IMR-90 (cell line): ENCODE measurements around the gene MCF2L. TPM values are rescaled to one million over a fixed set of nuclear protein-coding genes. Genes with fewer than 3 reads are reported as not detected.

Experiments used
- ATAC-seq: fragments of 200-7000 bp; cut with Tn5 transposase; 2 replicates; pipeline ENCODE4 v1.9.1; 2020; ENCODE audit warnings: low read depth, mild to moderate bottlenecking, moderate library complexity
- BruUV-seq: library from RNA; stranded (reverse); fragments of 400-500 nt; replicated peaks from 2 replicates; lab custom pipeline; 2021; lab: Mats Ljungman, UMichigan
- CTCF ChIA-PET: fragments of 300-600 bp; formaldehyde crosslinking; extraction: SDS; loops from one replicate; lab custom pipeline; 2021; ENCODE audit warnings: antibody characterized with exemption; lab: Yijun Ruan, JAX
- POLR2A ChIA-PET: fragments of 300-600 bp; sonication (Branson Sonifier 250); formaldehyde crosslinking; loops from one replicate; lab custom pipeline; 2022; ENCODE audit warnings: antibody characterized with exemption; ENCODE audit not compliant: unreplicated experiment; lab: Charles Lee
- DNase-seq: peaks from one replicate; pipeline ENCODE4 v3.0.0; 2013
- H2AFZ ChIP-seq: replicated peaks from 2 replicates; pipeline ENCODE3; 2013; ENCODE audit warnings: low read length, mild to moderate bottlenecking; ENCODE audit not compliant: poor library complexity
- H2AK5ac ChIP-seq: 2 replicates; pipeline ENCODE4 v1.6.1; 2013; ENCODE audit warnings: low read depth, low read length, inconsistent platforms
- H2AK9ac ChIP-seq: replicated peaks from 2 replicates; pipeline ENCODE3; 2013; ENCODE audit warnings: mild to moderate bottlenecking, low read depth, low read length, moderate library complexity; ENCODE audit not compliant: poor library complexity
- H2BK120ac ChIP-seq: 2 replicates; pipeline ENCODE4 v1.6.1; 2013; ENCODE audit warnings: low read depth, low read length, inconsistent platforms
- H2BK15ac ChIP-seq: 3 replicates; pipeline ENCODE4 v1.6.1; 2013; ENCODE audit warnings: low read depth, low read length, inconsistent platforms
- H2BK20ac ChIP-seq: 2 replicates; pipeline ENCODE4 v1.6.1; 2013; ENCODE audit warnings: low read depth, mild to moderate bottlenecking, inconsistent platforms, low read length, moderate library complexity
- H2BK5ac ChIP-seq: 2 replicates; pipeline ENCODE4 v1.6.1; 2013; ENCODE audit warnings: mild to moderate bottlenecking, low read depth, low read length, inconsistent platforms; ENCODE audit not compliant: poor library complexity, severe bottlenecking
- H3K14ac ChIP-seq: replicated peaks from 2 replicates; pipeline ENCODE4 v1.6.1; 2013; ENCODE audit warnings: low read depth, low read length, inconsistent platforms
- H3K18ac ChIP-seq: 2 replicates; pipeline ENCODE4 v1.6.1; 2013; ENCODE audit warnings: low read depth, low read length, control low read depth
- H3K23ac ChIP-seq: 2 replicates; pipeline ENCODE4 v1.6.1; 2013; ENCODE audit warnings: low read depth, low read length, inconsistent platforms
- H3K27ac ChIP-seq: 2 replicates; pipeline ENCODE4 v1.5.1; 2013; ENCODE audit warnings: mild to moderate bottlenecking, control low read depth, low read length; ENCODE audit not compliant: insufficient read depth
- H3K27me3 ChIP-seq: 2 replicates; pipeline ENCODE4 v1.6.1; 2013; ENCODE audit warnings: low read length; ENCODE audit not compliant: control insufficient read depth, insufficient read depth
- H3K36me3 ChIP-seq: 2 replicates; pipeline ENCODE4 v1.6.1; 2013; ENCODE audit warnings: low read length, mixed read lengths; ENCODE audit not compliant: control insufficient read depth, insufficient read depth
- H3K4ac ChIP-seq: 2 replicates; pipeline ENCODE4 v1.6.1; 2013; ENCODE audit warnings: low read depth, low read length, inconsistent platforms
- H3K4me1 ChIP-seq: 2 replicates; pipeline ENCODE4 v1.6.1; 2013; ENCODE audit warnings: low read length, mixed read lengths; ENCODE audit not compliant: control insufficient read depth, insufficient read depth
- H3K4me2 ChIP-seq: 2 replicates; pipeline ENCODE4 v1.6.1; 2013; ENCODE audit warnings: low read depth, mild to moderate bottlenecking, control low read depth, low read length, moderate library complexity
- H3K4me3 ChIP-seq: 2 replicates; pipeline ENCODE4 v1.5.1; 2013; ENCODE audit warnings: low read depth, mild to moderate bottlenecking, control low read depth, low read length, moderate library complexity; ENCODE audit not compliant: insufficient read depth
- H3K56ac ChIP-seq: 2 replicates; pipeline ENCODE4 v1.6.1; 2013; ENCODE audit warnings: low read length, inconsistent platforms; ENCODE audit not compliant: insufficient read depth; ENCODE audit errors: extremely low read depth
- H3K79me1 ChIP-seq, 2 experiments: 2 replicates each; pipeline ENCODE4 v1.6.1; 2013; ENCODE audit warnings: low read length in 2 of 2, inconsistent platforms in 1 of 2, low read depth in 1 of 2
- H3K9ac ChIP-seq: 2 replicates; pipeline ENCODE4 v1.6.1; 2013; ENCODE audit warnings: low read depth, low read length, control low read depth
- H3K9me1 ChIP-seq: 2 replicates; pipeline ENCODE4 v1.6.1; 2013; ENCODE audit warnings: low read length, inconsistent platforms; ENCODE audit not compliant: insufficient read depth
- H3K9me3 ChIP-seq: 2 replicates; pipeline ENCODE4 v1.6.1; 2013; ENCODE audit warnings: low read length; ENCODE audit not compliant: control insufficient read depth, insufficient read depth
- H4K20me1 ChIP-seq: 2 replicates; pipeline ENCODE4 v1.6.1; 2013; ENCODE audit warnings: low read length, inconsistent platforms; ENCODE audit not compliant: insufficient read depth
- H4K5ac ChIP-seq: 2 replicates; pipeline ENCODE4 v1.6.1; 2013; ENCODE audit warnings: mild to moderate bottlenecking, low read depth, low read length, control low read depth
- H4K8ac ChIP-seq, 2 experiments: 2 replicates each; pipeline ENCODE4 v1.6.1; 2013; ENCODE audit warnings: low read depth in 2 of 2, low read length in 2 of 2, control low read depth in 1 of 2, inconsistent platforms in 1 of 2
- H4K91ac ChIP-seq: 2 replicates; pipeline ENCODE4 v1.6.1; 2013; ENCODE audit warnings: low read depth, low read length, inconsistent platforms; ENCODE audit not compliant: insufficient read depth
- BHLHE40 ChIP-seq: fragments of 150-350 bp; IDR thresholded peaks from 2 replicates; pipeline ENCODE4 v1.6.1; 2016; ENCODE audit warnings: mild to moderate bottlenecking, low read depth, low read length
- CEBPB ChIP-seq: IDR thresholded peaks from 2 replicates; pipeline ENCODE4 v1.6.1; 2012; ENCODE audit warnings: low read depth, low read length, improper control_type of control experiment
- CHD1 ChIP-seq: IDR thresholded peaks from 2 replicates; pipeline ENCODE4 v1.6.1; 2012; ENCODE audit warnings: low read depth, low read length, improper control_type of control experiment
- FOS ChIP-seq: fragments of 150-350 bp; IDR thresholded peaks from 2 replicates; pipeline ENCODE4 v1.6.1; 2016; ENCODE audit warnings: low read depth, low read length
- MAFK ChIP-seq: IDR thresholded peaks from 2 replicates; pipeline ENCODE4 v1.6.1; 2012; ENCODE audit warnings: low read depth, low read length, improper control_type of control experiment
- MAZ ChIP-seq: IDR thresholded peaks from 2 replicates; pipeline ENCODE4 v1.6.1; 2012; ENCODE audit warnings: low read depth, mild to moderate bottlenecking, low read length, improper control_type of control experiment, moderate library complexity, borderline replicate concordance
- MXI1 ChIP-seq: IDR thresholded peaks from 2 replicates; pipeline ENCODE4 v1.6.1; 2012; ENCODE audit warnings: low read depth, mild to moderate bottlenecking, low read length, moderate library complexity, borderline replicate concordance
- NFE2L2 ChIP-seq: fragments of 150-350 bp; IDR thresholded peaks from 2 replicates; pipeline ENCODE4 v1.6.1; 2016; ENCODE audit warnings: low read depth, mild to moderate bottlenecking, low read length
- POLR2A ChIP-seq: IDR thresholded peaks from 2 replicates; pipeline ENCODE4 v1.6.1; 2012; ENCODE audit warnings: mild to moderate bottlenecking, low read depth, low read length
- RAD21 ChIP-seq: IDR thresholded peaks from 2 replicates; pipeline ENCODE4 v1.6.1; 2012; ENCODE audit warnings: low read length, improper control_type of control experiment
- RCOR1 ChIP-seq: IDR thresholded peaks from 2 replicates; pipeline ENCODE4 v1.6.1; 2012; ENCODE audit warnings: mild to moderate bottlenecking, low read length, improper control_type of control experiment; ENCODE audit not compliant: insufficient replicate concordance
- RFX5 ChIP-seq: IDR thresholded peaks from 2 replicates; pipeline ENCODE4 v1.8.0; 2012; ENCODE audit warnings: low read depth, mild to moderate bottlenecking, low read length, moderate library complexity
- SMC3 ChIP-seq: fragments of 150-350 bp; IDR thresholded peaks from 2 replicates; pipeline ENCODE4 v1.6.1; 2016; ENCODE audit warnings: low read depth, mild to moderate bottlenecking, antibody characterized with exemption, low read length, moderate library complexity
- WGBS, 2 experiments: methylation state at CpG; one replicate each; pipeline versions ENCODE4 v1.1.5 to v1.1.7; 2013; ENCODE audit warnings: missing lambda C conversion rate in 2 of 2; ENCODE audit not compliant: insufficient read length in 1 of 2; ENCODE audit errors: extremely low coverage in 2 of 2; 5-methylcytosine and 5-hydroxymethylcytosine counted together
- dilution Hi-C: fragments of 300-500 bp; cut with HindIII; formaldehyde crosslinking; loops from one replicate; pipeline ENCODE4 v1.14.3; 2018; ENCODE audit warnings: low sequenced_read_pairs; ENCODE audit not compliant: unreplicated experiment
- in situ Hi-C: fragments of 300-500 bp; cut with MboI; formaldehyde crosslinking; loops from 3 replicates; pipeline ENCODE4 v1.14.3; 2019; ENCODE audit warnings: low sequenced_read_pairs, inconsistent platforms, mixed read lengths
- intact Hi-C: fragments of 100-400 bp; cut with micrococcal nuclease; formaldehyde crosslinking; loops from 2 replicates; pipeline ENCODE4 v1.10.0; 2022
- polyA plus RNA-seq, 3 experiments: library from polyadenylated mRNA; depleted of rRNA; stranded (reverse); fragments of >200 nt; gene quantifications; 2 replicates each; pipeline ENCODE4 v1.2.3, GENCODE V29; 2012; ENCODE audit warnings: low replicate concordance in 1 of 3
- total RNA-seq: library from RNA; depleted of rRNA; stranded (reverse); fragments of >200 nt; gene quantifications from 2 replicates; pipeline ENCODE4 v1.2.3, GENCODE V29; 2012
- TF ChIP-seq, protein P1 (sequence below): conservative IDR thresholded peaks from 2 replicates; pipeline ENCODE4 v1.5.1; 2012; ENCODE audit warnings: mild to moderate bottlenecking, low read depth, low read length, improper control_type of control experiment
- TF ChIP-seq, protein P2 (sequence below): fragments of 150-350 bp; IDR thresholded peaks from 2 replicates; pipeline ENCODE4 v1.6.1; 2017; ENCODE audit warnings: mild to moderate bottlenecking, antibody characterized with exemption, low read length, low read depth
- TF ChIP-seq, protein P3 (sequence below): fragments of 150-350 bp; IDR thresholded peaks from 2 replicates; pipeline ENCODE4 v1.6.1; 2016; ENCODE audit warnings: low read depth, mild to moderate bottlenecking, low read length, moderate library complexity, borderline replicate concordance

MCF2L gene
- total and polyA plus RNA-seq, 2 of the 4 experiments (the other 2 are of a cell fraction) = 0.18 TPM; not detected in 1

DNA sequence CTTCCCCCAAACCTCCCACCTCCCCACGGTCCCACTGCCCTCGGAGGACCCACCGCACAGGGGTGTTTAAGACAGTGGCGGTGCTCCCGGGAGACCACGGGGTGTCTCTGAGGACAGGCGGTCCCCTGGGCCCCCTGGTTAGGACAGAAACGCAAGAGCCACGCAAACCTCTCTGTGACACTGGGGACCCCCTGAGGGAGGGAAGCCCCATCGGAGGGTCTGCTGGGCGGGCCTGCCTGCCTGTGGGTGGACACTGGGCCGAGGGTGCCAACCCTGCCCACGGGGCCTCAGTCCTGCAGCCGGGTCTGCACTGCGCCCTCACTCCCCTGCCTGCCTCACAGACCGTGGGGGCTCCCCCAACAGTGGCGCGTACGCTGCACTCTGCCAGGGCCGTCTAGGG, 17.5 kb downstream of the MCF2L start:
- Histone ChIP-seq H3K4me1 (no peaks in the 10 kb centered on the region), H2AK5ac (no peak overlapping the region), H3K9me1 (no peaks in the 10 kb centered on the region), H2BK15ac (no peak overlapping the region), H2BK20ac (no peak overlapping the region), H2AFZ (no peak overlapping the region), H3K4me3 (no peak overlapping the region), H3K36me3 (no peaks in the 10 kb centered on the region), H4K8ac (no peak overlapping the region), H3K27me3 (peaks cover 66% of the 10 kb centered on the region), H4K20me1 (no peaks in the 10 kb centered on the region), H4K91ac (no peak overlapping the region), H4K5ac (no peak overlapping the region), H3K18ac (no peak overlapping the region), H3K27ac (no peak overlapping the region), H2BK5ac (no peak overlapping the region), H3K9ac (no peak overlapping the region), H3K4ac (no peak overlapping the region), H3K14ac (no peak overlapping the region), H2AK9ac (no peak overlapping the region), H3K9me3 (no peaks in the 10 kb centered on the region; the same call in 1 of the 2 replicates), H3K79me1 (no peaks in the 10 kb centered on the region), H3K56ac (no peak overlapping the region), H3K23ac (no peak overlapping the region), H3K4me2 (no peak overlapping the region), H2BK120ac (no peak overlapping the region)
- WGBS, 2 experiments = 54% methylated on average over 12 of the region's 20 CpGs; no CpG with 5 or more reads in 1 of the 2 experiments
- intact Hi-C loops = no loop called here
- dilution Hi-C loops = no loop called here
- POLR2A ChIA-PET = no interaction called here
- ATAC-seq = no peak
- TF ChIP-seq FOS (no peak), RAD21 (no peak), BHLHE40 (no peak), CEBPB (no peak), NFE2L2 (no peak), MXI1 (no peak), MAFK (no peak), MAZ (no peak), RCOR1 (no peak), POLR2A (no peak), SMC3 (no peak), RFX5 (no peak), CHD1 (no peak)
- TF ChIP-seq, protein P1, sequence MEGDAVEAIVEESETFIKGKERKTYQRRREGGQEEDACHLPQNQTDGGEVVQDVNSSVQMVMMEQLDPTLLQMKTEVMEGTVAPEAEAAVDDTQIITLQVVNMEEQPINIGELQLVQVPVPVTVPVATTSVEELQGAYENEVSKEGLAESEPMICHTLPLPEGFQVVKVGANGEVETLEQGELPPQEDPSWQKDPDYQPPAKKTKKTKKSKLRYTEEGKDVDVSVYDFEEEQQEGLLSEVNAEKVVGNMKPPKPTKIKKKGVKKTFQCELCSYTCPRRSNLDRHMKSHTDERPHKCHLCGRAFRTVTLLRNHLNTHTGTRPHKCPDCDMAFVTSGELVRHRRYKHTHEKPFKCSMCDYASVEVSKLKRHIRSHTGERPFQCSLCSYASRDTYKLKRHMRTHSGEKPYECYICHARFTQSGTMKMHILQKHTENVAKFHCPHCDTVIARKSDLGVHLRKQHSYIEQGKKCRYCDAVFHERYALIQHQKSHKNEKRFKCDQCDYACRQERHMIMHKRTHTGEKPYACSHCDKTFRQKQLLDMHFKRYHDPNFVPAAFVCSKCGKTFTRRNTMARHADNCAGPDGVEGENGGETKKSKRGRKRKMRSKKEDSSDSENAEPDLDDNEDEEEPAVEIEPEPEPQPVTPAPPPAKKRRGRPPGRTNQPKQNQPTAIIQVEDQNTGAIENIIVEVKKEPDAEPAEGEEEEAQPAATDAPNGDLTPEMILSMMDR = no peak
- TF ChIP-seq, protein P2, sequence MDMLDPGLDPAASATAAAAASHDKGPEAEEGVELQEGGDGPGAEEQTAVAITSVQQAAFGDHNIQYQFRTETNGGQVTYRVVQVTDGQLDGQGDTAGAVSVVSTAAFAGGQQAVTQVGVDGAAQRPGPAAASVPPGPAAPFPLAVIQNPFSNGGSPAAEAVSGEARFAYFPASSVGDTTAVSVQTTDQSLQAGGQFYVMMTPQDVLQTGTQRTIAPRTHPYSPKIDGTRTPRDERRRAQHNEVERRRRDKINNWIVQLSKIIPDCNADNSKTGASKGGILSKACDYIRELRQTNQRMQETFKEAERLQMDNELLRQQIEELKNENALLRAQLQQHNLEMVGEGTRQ = no peak
- TF ChIP-seq, protein P3, sequence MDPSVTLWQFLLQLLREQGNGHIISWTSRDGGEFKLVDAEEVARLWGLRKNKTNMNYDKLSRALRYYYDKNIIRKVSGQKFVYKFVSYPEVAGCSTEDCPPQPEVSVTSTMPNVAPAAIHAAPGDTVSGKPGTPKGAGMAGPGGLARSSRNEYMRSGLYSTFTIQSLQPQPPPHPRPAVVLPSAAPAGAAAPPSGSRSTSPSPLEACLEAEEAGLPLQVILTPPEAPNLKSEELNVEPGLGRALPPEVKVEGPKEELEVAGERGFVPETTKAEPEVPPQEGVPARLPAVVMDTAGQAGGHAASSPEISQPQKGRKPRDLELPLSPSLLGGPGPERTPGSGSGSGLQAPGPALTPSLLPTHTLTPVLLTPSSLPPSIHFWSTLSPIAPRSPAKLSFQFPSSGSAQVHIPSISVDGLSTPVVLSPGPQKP = no peak
- in situ Hi-C loops = no loop called here
- DNase-seq = no peak
- CTCF ChIA-PET = no interaction called here
- no TSS peak for BruUV-seq
